ENCODE results near the gene CPED1. TPM values are rescaled to one million over a fixed set of nuclear protein-coding genes. Genes with fewer than 3 reads are reported as not detected.

The CPED1 gene
- total RNA-seq, 2 experiments from 2014 or later: not detected

DNA sequence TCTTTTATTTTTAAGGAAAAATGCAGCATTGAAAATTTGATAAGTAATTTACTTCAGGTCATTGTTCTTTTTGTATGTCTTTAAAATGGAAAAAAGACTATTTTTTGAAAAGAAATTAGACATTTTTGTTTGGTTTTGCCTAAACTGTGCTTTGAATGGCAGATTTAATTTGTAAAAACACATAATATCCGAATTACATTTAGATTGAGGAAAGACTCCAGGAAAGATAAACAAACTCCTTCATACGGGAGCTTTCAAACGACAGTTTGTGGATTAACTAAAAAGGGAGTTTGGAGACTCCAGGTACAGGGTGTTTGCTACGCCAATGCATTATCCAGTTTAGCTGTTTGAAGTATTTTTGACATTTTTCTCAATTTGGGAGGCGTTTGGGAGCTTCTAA is 36.1 kb downstream of the CPED1 start:
- intact Hi-C loops (cut with micrococcal nuclease): no loop called here
- H3K36me3 Mint-ChIP-seq (ENCODE audit: low read depth): no peaks in the 10 kb centered on the region
- no peaks in the 10 kb centered on the region for H3K4me1 Mint-ChIP-seq (ENCODE audit: low read depth)
- DNase-seq (no peak), ATAC-seq (no peak)
- no peak overlapping the region for H3K4me3 Mint-ChIP-seq
- peaks cover 6% of the 10 kb centered on the region for H3K27me3 Mint-ChIP-seq
- H3K27ac Mint-ChIP-seq: no peak overlapping the region
- ChIA-PET POLR2A (interaction anchor here (0.8 kb wide), 1 partner anchor 9 kb away, joined by 3 read pairs; no protein-coding TSS in a partner anchor), CTCF (interaction anchor here (0.8 kb wide), 1 partner anchor 8 kb away, joined by 3 read pairs; no protein-coding TSS in a partner anchor)
- no peak for TF ChIP-seq CTCF (IDR thresholded peaks at IDR 0.05)
- no peaks in the 10 kb centered on the region for H3K9me3 Mint-ChIP-seq

DNA sequence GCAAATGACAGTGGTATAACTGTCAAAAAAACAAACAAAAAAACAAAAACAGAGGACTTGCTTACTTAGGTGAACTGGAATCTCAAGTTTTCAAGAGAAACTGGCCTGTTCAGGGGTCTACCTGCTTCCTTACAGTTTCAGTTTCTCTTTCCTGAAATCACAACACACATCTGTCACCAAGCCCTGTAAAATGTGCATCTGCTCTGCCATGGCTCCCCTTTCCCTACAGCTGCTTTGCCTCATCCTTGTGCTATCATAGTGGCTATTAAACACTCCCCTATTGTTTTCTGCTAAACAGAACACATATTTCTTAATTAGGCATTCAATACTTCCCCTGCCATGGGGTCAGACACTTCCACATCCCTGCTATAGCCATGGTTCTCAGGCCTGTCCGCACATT is 37.6 kb downstream of the CPED1 start:
- Mint-ChIP-seq H3K9me3 (no peaks in the 10 kb centered on the region), H3K36me3 (ENCODE audit: low read depth) (no peaks in the 10 kb centered on the region), H3K27me3 (peaks cover 8% of the 10 kb centered on the region), H3K4me1 (ENCODE audit: low read depth) (no peaks in the 10 kb centered on the region), H3K4me3 (no peak overlapping the region), H3K27ac (no peak overlapping the region)
- intact Hi-C loops (cut with micrococcal nuclease): no loop called here
- ChIA-PET POLR2A (no interaction called here), CTCF (no interaction called here)
- DNase-seq (no peak), ATAC-seq (no peak)
- no peak for TF ChIP-seq CTCF (IDR thresholded peaks at IDR 0.05)

- POLR2A ChIA-PET: no interaction called here
- CTCF ChIA-PET: interaction anchor here (0.7 to 1.1 kb wide), 3 partner anchors 20 to 53 kb away, joined by 3 to 4 read pairs (median 3); no protein-coding TSS in a partner anchor
- ATAC-seq: no peak
- TF ChIP-seq CTCF (IDR thresholded peaks at IDR 0.05): no peak
- Mint-ChIP-seq H3K27me3 (peaks cover 8% of the 10 kb centered on the region), H3K4me3 (no peak overlapping the region), H3K4me1 (ENCODE audit: low read depth) (no peaks in the 10 kb centered on the region), H3K36me3 (ENCODE audit: low read depth) (no peaks in the 10 kb centered on the region), H3K27ac (no peak overlapping the region), H3K9me3 (no peaks in the 10 kb centered on the region)
- DNase-seq: no peak
- intact Hi-C loops (cut with micrococcal nuclease): no loop called here
Measured at GRCh38 chr7:121026577-121027111, 38.1 kb downstream of the CPED1 start.

GRCh38 chr7:121027761-121028669 is 39.5 kb downstream of the CPED1 start:
- Mint-ChIP-seq H3K4me1 (ENCODE audit: low read depth) (no peaks in the 10 kb centered on the region), H3K4me3 (no peak overlapping the region), H3K27me3 (peaks cover 8% of the 10 kb centered on the region), H3K27ac (no peak overlapping the region), H3K9me3 (no peaks in the 10 kb centered on the region), H3K36me3 (ENCODE audit: low read depth) (no peaks in the 10 kb centered on the region)
- intact Hi-C loops (cut with micrococcal nuclease): no loop called here
- TF ChIP-seq CTCF (IDR thresholded peaks at IDR 0.05): no peak
- ATAC-seq (no peak), DNase-seq (no peak)
- ChIA-PET CTCF (interaction anchor here (0.9 to 1.1 kb wide), 2 partner anchors 41 to 52 kb away, joined by 3 to 4 read pairs; no protein-coding TSS in a partner anchor), POLR2A (no interaction called here)

- intact Hi-C loops (cut with micrococcal nuclease): no loop called here
- Mint-ChIP-seq H3K36me3 (ENCODE audit: low read depth) (no peaks in the 10 kb centered on the region), H3K9me3 (no peaks in the 10 kb centered on the region), H3K27me3 (peaks cover 8% of the 10 kb centered on the region), H3K4me1 (ENCODE audit: low read depth) (no peaks in the 10 kb centered on the region), H3K27ac (no peak overlapping the region), H3K4me3 (no peak overlapping the region)
- no peak for ATAC-seq
- no peak for DNase-seq
- ChIA-PET POLR2A (no interaction called here), CTCF (no interaction called here)
- TF ChIP-seq CTCF (IDR thresholded peaks at IDR 0.05): no peak
Measured at GRCh38 chr7:121029302-121029701, 40.8 kb downstream of the CPED1 start.

All from activated CD8-positive, alpha-beta T cell treated with anti-CD3 and anti-CD28 coated beads for 36 hours (primary cell).